K562 (cell line): ENCODE data around the gene CSNK1G1. TPM values are rescaled to one million over a fixed set of nuclear protein-coding genes. Genes with fewer than 3 reads are reported as not detected.

Source experiments
- ATF1 ChIP-seq, 2 experiments: fragments of 450-650 bp in 1 of 2; IDR thresholded peaks; 2 replicates each; pipeline ENCODE4 v1.6.1; 2016; ENCODE audit warnings: missing compliant biosample characterization in 1 of 2, missing genetic modification characterization in 1 of 2
- ATF4 ChIP-seq: fragments of 450-650 bp; formaldehyde crosslinking; IDR thresholded peaks from 2 replicates; pipeline ENCODE4 v1.4.0; 2022; ENCODE audit warnings: mild to moderate bottlenecking, moderate library complexity
- BACH1 ChIP-seq: fragments of 200-800 bp; sonication (Bioruptor generic); IDR thresholded peaks from 2 replicates; pipeline ENCODE4 v1.6.1; 2016; ENCODE audit warnings: missing genetic modification characterization, missing compliant biosample characterization
- BHLHE40 ChIP-seq: IDR thresholded peaks from 2 replicates; pipeline ENCODE4 v1.6.1; 2011; ENCODE audit warnings: low read length, improper control_type of control experiment
- C11orf30 ChIP-seq: fragments of 450-650 bp; IDR thresholded peaks from 2 replicates; pipeline ENCODE4 v1.6.1; 2016; ENCODE audit warnings: low read depth, mild to moderate bottlenecking
- CEBPB ChIP-seq: fragments of 450-650 bp; IDR thresholded peaks from 2 replicates; pipeline ENCODE4 v1.6.1; 2016; ENCODE audit warnings: missing genetic modification characterization, missing compliant biosample characterization
- CTBP1 ChIP-seq: fragments of 450-650 bp; IDR thresholded peaks from 2 replicates; pipeline ENCODE4 v1.6.1; 2016; ENCODE audit warnings: borderline replicate concordance
- ESRRA ChIP-seq: fragments of 450-650 bp; IDR thresholded peaks from 2 replicates; pipeline ENCODE4 v1.6.1; 2014; ENCODE audit warnings: low read depth, mild to moderate bottlenecking, moderate library complexity, borderline replicate concordance
- FOXA3 ChIP-seq, 2 experiments: fragments of 450-650 bp in 1 of 2; sonication (generic) in 1 of 2; formaldehyde crosslinking; IDR thresholded peaks in 1 of 2; conservative IDR thresholded peaks in 1 of 2; 2 replicates each; pipeline versions ENCODE4 v1.4.0 to v1.8.0; 2020 to 2022; ENCODE audit warnings: mild to moderate bottlenecking in 2 of 2, missing genetic modification reagents in 1 of 2
- GABPA ChIP-seq: fragments of 200-800 bp; sonication (Bioruptor generic); conservative IDR thresholded peaks from 2 replicates; pipeline ENCODE4 v1.6.1; 2016; ENCODE audit warnings: low read depth, missing genetic modification characterization, missing compliant biosample characterization
- GABPB2 ChIP-seq: fragments of 250-450 bp; sonication (Bioruptor Pico); conservative IDR thresholded peaks from 2 replicates; pipeline ENCODE4 v1.5.1; 2021; ENCODE audit warnings: mild to moderate bottlenecking
- HDAC2 ChIP-seq: fragments of 450-650 bp; IDR thresholded peaks from 2 replicates; pipeline ENCODE4 v1.6.1; 2016; ENCODE audit warnings: mild to moderate bottlenecking
- HDAC3 ChIP-seq: fragments of 450-650 bp; IDR thresholded peaks from 2 replicates; pipeline ENCODE4 v1.6.1; 2018; ENCODE audit warnings: borderline replicate concordance, mild to moderate bottlenecking, moderate library complexity; ENCODE audit not compliant: partially characterized antibody
- NFIC ChIP-seq: fragments of 450-650 bp; IDR thresholded peaks from 2 replicates; pipeline ENCODE4 v1.6.1; 2017; ENCODE audit warnings: mild to moderate bottlenecking, inconsistent platforms
- SRSF1 ChIP-seq: fragments of 200-400 bp; formaldehyde crosslinking; IDR thresholded peaks from 2 replicates; pipeline ENCODE4 v1.6.1; 2017; ENCODE audit warnings: mild to moderate bottlenecking, low read depth, low read length, moderate library complexity
- ZNF143 ChIP-seq: sonication (generic); formaldehyde crosslinking; IDR thresholded peaks from 2 replicates; pipeline ENCODE4 v1.9.0; 2022; ENCODE audit warnings: mild to moderate bottlenecking, missing genetic modification reagents
- ZNF395 ChIP-seq: fragments of 200-800 bp; sonication (Bioruptor generic); IDR thresholded peaks from 2 replicates; pipeline ENCODE4 v1.6.1; 2017; ENCODE audit warnings: missing genetic modification characterization, missing compliant biosample characterization
- polyA plus RNA-seq, 8 experiments: library from polyadenylated mRNA; depleted of rRNA in 4 of 8; stranded (reverse) in 5 of 8; unstranded in 3 of 8; fragments of >200 nt; fragmentation: Nextera tagmentation in 2 of 8; fragmentation: Illumina TruSeq in 1 of 8; extraction: Ambion mirVana in 2 of 8; extraction: Trizol in 1 of 8; gene quantifications; 2 replicates each; pipeline versions ENCODE4 v1.2.1 to v1.2.3, GENCODE V29; 2011 to 2014; ENCODE audit warnings: inconsistent platforms in 1 of 8, missing spikeins in 1 of 8
- total RNA-seq, 7 experiments: library from RNA; depleted of rRNA in 6 of 7; stranded (reverse); fragments of >200 nt in 6 of 7; fragmentation: Illumina TruSeq in 2 of 7; extraction: Trizol in 2 of 7; gene quantifications; 2 replicates each; pipeline versions ENCODE4 v1.2.1 to v1.2.3, GENCODE V29; 2011 to 2021; ENCODE audit warnings: low replicate concordance in 1 of 7
- TF ChIP-seq, protein P1 (sequence below), 3 experiments: IDR thresholded peaks in 2 of 3; conservative IDR thresholded peaks in 1 of 3; 2 replicates each; pipeline ENCODE4 v1.5.1; 2011 to 2012; ENCODE audit warnings: low read length in 3 of 3, mild to moderate bottlenecking in 3 of 3, control low read depth in 2 of 3, improper control_type of control experiment in 1 of 3, inconsistent platforms in 1 of 3, low read depth in 1 of 3, mixed read lengths in 1 of 3, moderate library complexity in 1 of 3; ENCODE audit not compliant: insufficient read depth in 2 of 3
- TF ChIP-seq, protein P2 (sequence below): fragments of 450-650 bp; formaldehyde crosslinking; IDR thresholded peaks from 2 replicates; pipeline ENCODE4 v1.4.0; 2020; ENCODE audit warnings: mild to moderate bottlenecking, moderate library complexity
- TF ChIP-seq, protein P3 (sequence below): conservative IDR thresholded peaks from 2 replicates; pipeline ENCODE4 v1.6.1; 2011; ENCODE audit warnings: low read depth, mild to moderate bottlenecking, low read length; ENCODE audit not compliant: control insufficient read depth

The CSNK1G1 gene
- total and polyA plus RNA-seq, 9 of the 15 experiments (the other 6 are each of a cell fraction or from before 2014, with no cell fraction given), result 4.5 to 18.5 (median 9.5) TPM

DNA sequence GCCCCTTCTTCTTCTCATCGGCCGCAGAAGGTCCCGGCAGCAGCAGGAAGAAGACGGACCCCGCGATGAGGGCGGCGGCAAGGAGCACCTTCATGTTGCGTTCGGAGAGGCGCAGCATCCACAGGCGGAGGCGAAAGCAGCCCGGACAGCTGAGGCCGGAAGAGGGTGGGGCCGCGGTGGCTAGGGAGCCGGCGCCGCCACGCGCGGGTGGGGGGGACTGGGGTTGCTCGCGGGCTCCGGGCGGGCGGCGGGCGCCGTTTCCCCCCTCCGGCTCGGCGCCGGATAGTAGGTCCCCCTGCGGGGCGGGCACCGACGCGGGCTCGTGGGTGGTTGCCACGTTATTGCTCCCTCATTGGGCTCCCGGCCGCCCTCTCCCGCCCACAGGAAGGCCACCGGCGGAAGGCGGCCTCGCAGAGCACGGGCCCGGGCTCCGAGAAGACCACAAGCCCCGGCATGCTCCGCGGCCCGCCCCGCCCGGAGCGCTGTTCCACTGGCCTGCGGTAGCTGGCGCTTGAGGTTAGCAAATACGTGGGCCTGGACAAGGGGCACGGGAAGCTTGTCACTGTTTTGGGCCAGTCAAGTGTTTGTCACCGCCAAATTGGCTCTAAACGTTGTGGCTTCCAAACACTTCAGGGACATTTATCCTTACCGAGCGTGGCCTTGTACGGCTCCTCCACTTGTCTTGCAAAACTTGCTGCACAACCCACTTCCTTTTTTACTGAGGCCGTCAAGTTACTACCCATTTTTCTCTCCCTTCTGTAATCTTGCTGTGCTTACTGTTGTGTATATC is 192.9 kb downstream of the CSNK1G1 start, which contains the start of gene PPIB (continued):
- TF ChIP-seq BHLHE40, result peak; percentile 86
- peak; percentile 62; the same call in 1 of the 2 replicates for TF ChIP-seq ZNF395 (CRISPR knock-in tag)
- no peak for TF ChIP-seq SRSF1
- no peak for TF ChIP-seq GABPB2
- 0 out of 2 replicates have a peak, but pooled peaks have one; percentile 4 for TF ChIP-seq C11orf30
- no peak; the same call in 1 of the 2 replicates for TF ChIP-seq CEBPB (tag)
- no peak for TF ChIP-seq HDAC3
- peak; percentile 76 for TF ChIP-seq CTBP1
- TF ChIP-seq, protein P1, sequence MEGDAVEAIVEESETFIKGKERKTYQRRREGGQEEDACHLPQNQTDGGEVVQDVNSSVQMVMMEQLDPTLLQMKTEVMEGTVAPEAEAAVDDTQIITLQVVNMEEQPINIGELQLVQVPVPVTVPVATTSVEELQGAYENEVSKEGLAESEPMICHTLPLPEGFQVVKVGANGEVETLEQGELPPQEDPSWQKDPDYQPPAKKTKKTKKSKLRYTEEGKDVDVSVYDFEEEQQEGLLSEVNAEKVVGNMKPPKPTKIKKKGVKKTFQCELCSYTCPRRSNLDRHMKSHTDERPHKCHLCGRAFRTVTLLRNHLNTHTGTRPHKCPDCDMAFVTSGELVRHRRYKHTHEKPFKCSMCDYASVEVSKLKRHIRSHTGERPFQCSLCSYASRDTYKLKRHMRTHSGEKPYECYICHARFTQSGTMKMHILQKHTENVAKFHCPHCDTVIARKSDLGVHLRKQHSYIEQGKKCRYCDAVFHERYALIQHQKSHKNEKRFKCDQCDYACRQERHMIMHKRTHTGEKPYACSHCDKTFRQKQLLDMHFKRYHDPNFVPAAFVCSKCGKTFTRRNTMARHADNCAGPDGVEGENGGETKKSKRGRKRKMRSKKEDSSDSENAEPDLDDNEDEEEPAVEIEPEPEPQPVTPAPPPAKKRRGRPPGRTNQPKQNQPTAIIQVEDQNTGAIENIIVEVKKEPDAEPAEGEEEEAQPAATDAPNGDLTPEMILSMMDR (IDR thresholded peaks at IDR 0.05 in 2 of 3, conservative IDR thresholded peaks at IDR 0.05 in 1 of 3; ENCODE audit: insufficient read depth in 2 of 3, low read depth in 1 of 3, low read length in 3 of 3), result peak; percentile 82 to 88 (median 86)
- TF ChIP-seq ATF4 (CRISPR knock-in tag), result 0 out of 2 replicates have a peak, but pooled peaks have one; percentile 15
- TF ChIP-seq ZNF143 (CRISPR knock-in tag), result peak; percentile 91
- no peak for TF ChIP-seq ATF1 (CRISPR knock-in tag; IDR thresholded peaks at IDR 0.05)
- TF ChIP-seq ATF1 (tag; IDR thresholded peaks at IDR 0.05), result peak; percentile 94
- no peak for TF ChIP-seq FOXA3 (CRISPR knock-in tag; conservative IDR thresholded peaks at IDR 0.05 in 1 of 2, IDR thresholded peaks at IDR 0.05 in 1 of 2)
- TF ChIP-seq HDAC2, result peak; percentile 87
- peak; percentile 96 for TF ChIP-seq GABPA (tag)
- TF ChIP-seq, protein P2, sequence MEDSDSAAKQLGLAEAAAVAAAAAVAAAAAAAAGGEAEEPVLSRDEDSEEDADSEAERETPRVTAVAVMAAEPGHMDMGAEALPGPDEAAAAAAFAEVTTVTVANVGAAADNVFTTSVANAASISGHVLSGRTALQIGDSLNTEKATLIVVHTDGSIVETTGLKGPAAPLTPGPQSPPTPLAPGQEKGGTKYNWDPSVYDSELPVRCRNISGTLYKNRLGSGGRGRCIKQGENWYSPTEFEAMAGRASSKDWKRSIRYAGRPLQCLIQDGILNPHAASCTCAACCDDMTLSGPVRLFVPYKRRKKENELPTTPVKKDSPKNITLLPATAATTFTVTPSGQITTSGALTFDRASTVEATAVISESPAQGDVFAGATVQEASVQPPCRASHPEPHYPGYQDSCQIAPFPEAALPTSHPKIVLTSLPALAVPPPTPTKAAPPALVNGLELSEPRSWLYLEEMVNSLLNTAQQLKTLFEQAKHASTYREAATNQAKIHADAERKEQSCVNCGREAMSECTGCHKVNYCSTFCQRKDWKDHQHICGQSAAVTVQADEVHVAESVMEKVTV, result peak; percentile 36; the same call in 1 of the 2 replicates
- peak; percentile 48 for TF ChIP-seq NFIC
- TF ChIP-seq, protein P3, sequence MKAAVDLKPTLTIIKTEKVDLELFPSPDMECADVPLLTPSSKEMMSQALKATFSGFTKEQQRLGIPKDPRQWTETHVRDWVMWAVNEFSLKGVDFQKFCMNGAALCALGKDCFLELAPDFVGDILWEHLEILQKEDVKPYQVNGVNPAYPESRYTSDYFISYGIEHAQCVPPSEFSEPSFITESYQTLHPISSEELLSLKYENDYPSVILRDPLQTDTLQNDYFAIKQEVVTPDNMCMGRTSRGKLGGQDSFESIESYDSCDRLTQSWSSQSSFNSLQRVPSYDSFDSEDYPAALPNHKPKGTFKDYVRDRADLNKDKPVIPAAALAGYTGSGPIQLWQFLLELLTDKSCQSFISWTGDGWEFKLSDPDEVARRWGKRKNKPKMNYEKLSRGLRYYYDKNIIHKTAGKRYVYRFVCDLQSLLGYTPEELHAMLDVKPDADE, result peak; percentile 85; the same call in 1 of the 2 replicates
- TF ChIP-seq ESRRA, result peak; percentile 85; the same call in 1 of the 2 replicates
- TF ChIP-seq BACH1 (tag), result no peak
